Upper lobe of left lung (tissue), 6 donors: ENCODE results near the gene QRFP. TPM values are rescaled to one million over a fixed set of nuclear protein-coding genes. Genes with fewer than 3 reads are reported as not detected.
A peak's percentile ranks its signal among the peaks of the same experiment; 100 is the strongest.

ENCODE experiments used
- ATAC-seq, 2 donors: fragments of 200-7000 bp; cut with Tn5 transposase; one replicate each; pipeline ENCODE4 v1.9.1; 2022; ENCODE audit warnings: mild to moderate bottlenecking in 2 of 2, moderate library complexity in 2 of 2; ENCODE audit not compliant: low FRiP score in 2 of 2
- DNase-seq, 2 donors: peaks; one replicate each; pipeline ENCODE4 v3.0.0-alpha.2; 2019 to 2020
- H3K27ac ChIP-seq, 4 donors: fragments of 200-600 bp; sonication (generic); one replicate each; pipeline ENCODE4 v1.5.1; 2016 to 2019
- H3K27me3 ChIP-seq, 4 donors: fragments of 200-600 bp; sonication (generic); one replicate each; pipeline ENCODE4 v1.5.1; 2017 to 2019
- H3K36me3 ChIP-seq, 4 donors: fragments of 200-600 bp; sonication (generic); one replicate each; pipeline ENCODE4 v1.5.1; 2016 to 2019
- H3K4me1 ChIP-seq, 4 donors: fragments of 200-600 bp; sonication (generic); one replicate each; pipeline ENCODE4 v1.5.1; 2018 to 2019
- H3K4me3 ChIP-seq, 4 donors: fragments of 200-600 bp; sonication (generic); one replicate each; pipeline ENCODE4 v1.5.1; 2017 to 2019; ENCODE audit warnings: mild to moderate bottlenecking in 2 of 4, moderate library complexity in 1 of 4
- H3K9me3 ChIP-seq, 4 donors: fragments of 200-600 bp; sonication (generic); one replicate each; pipeline ENCODE4 v1.5.1; 2018 to 2019
- CTCF ChIP-seq, 6 experiments: fragments of 450-650 bp in 4 of 6; fragments of 200-600 bp in 2 of 6; sonication (generic) in 2 of 6; IDR thresholded peaks; one replicate each; pipeline ENCODE4 v1.5.1; 2016 to 2019; ENCODE audit warnings: antibody characterized with exemption in 6 of 6
- EP300 ChIP-seq, 4 donors: sonication (generic); formaldehyde crosslinking; IDR thresholded peaks; one replicate each; pipeline ENCODE4 v1.5.1; 2017; ENCODE audit warnings: antibody characterized with exemption in 4 of 4, control low read depth in 2 of 4
- POLR2A ChIP-seq, 4 donors: fragments of 450-650 bp; IDR thresholded peaks; one replicate each; pipeline ENCODE4 v1.5.1; 2016 to 2017; ENCODE audit warnings: antibody characterized with exemption in 4 of 4, mild to moderate bottlenecking in 2 of 4
- POLR2AphosphoS5 ChIP-seq, 2 donors: sonication (generic); formaldehyde crosslinking; IDR thresholded peaks; one replicate each; pipeline ENCODE4 v1.5.1; 2017; ENCODE audit warnings: antibody characterized with exemption in 2 of 2
- WGBS, 2 donors: methylation state at CpG; one replicate each; pipeline ENCODE4 v1.1.5; 2017 to 2018; 5-methylcytosine and 5-hydroxymethylcytosine counted together
- total RNA-seq, 6 donors: library from RNA; depleted of rRNA in 4 of 6; stranded (reverse); fragments of >200 nt in 4 of 6; gene quantifications; one replicate each; pipeline versions ENCODE4 v1.1.0 to v1.2.1, GENCODE V29; 2016 to 2021
- donor health status: DM: no; HTN: no; CAD: no; lungs with moderate emphysema.
- donor health status: DM: no; HTN: yes; CAD: no; lungs with severe emphysema.

QRFP gene
- total RNA-seq, 6 donors from 2014 or later, result not detected

- 59 to 68% methylated on average over 15 to 22 of the region's 25 CpGs for WGBS, 2 donors
- Histone ChIP-seq H3K9me3 (no peaks in the 10 kb centered on the region), H3K27me3 (peaks cover 0 to 5% (median under 1%) of the 10 kb centered on the region in 4 donors), H3K27ac (no peak overlapping the region), H3K4me1 (no peaks in the 10 kb centered on the region), H3K36me3 (no peaks in the 10 kb centered on the region), H3K4me3 (no peak overlapping the region)
- DNase-seq (peak in 1 of 2 donors; percentile 66), ATAC-seq (no peak)
- TF ChIP-seq POLR2A (IDR thresholded peaks at IDR 0.05) (no peak), CTCF (IDR thresholded peaks at IDR 0.05) (no peak)
Measured at GRCh38 chr9:130903194-130904069, 6.8 kb upstream of the QRFP start.

GRCh38 chr9:130902204-130903185 is 5.9 kb upstream of the QRFP start:
- Histone ChIP-seq H3K9me3 (no peaks in the 10 kb centered on the region), H3K4me1 (no peaks in the 10 kb centered on the region), H3K4me3 (no peak overlapping the region), H3K36me3 (no peaks in the 10 kb centered on the region), H3K27ac (no peak overlapping the region), H3K27me3 (peaks cover 0 to 5% (median 2%) of the 10 kb centered on the region in 4 donors)
- TF ChIP-seq EP300 (IDR thresholded peaks at IDR 0.05) (no peak), POLR2A (IDR thresholded peaks at IDR 0.05) (no peak), POLR2AphosphoS5 (IDR thresholded peaks at IDR 0.05) (no peak), CTCF (IDR thresholded peaks at IDR 0.05) (no peak)
- DNase-seq (peak in 1 of 2 donors; percentile 72), ATAC-seq (no peak)
- 76 to 83% methylated on average over 17 to 22 of the region's 27 CpGs for WGBS, 2 donors

GRCh38 chr9:130901498-130902203 is 5.0 kb upstream of the QRFP start:
- Histone ChIP-seq H3K27ac (no peak overlapping the region), H3K36me3 (no peaks in the 10 kb centered on the region), H3K27me3 (peaks cover 0 to 5% (median 2%) of the 10 kb centered on the region in 4 donors), H3K9me3 (no peaks in the 10 kb centered on the region), H3K4me3 (no peak overlapping the region), H3K4me1 (no peaks in the 10 kb centered on the region)
- ATAC-seq, result peak in 1 of 2 donors; percentile 2
- TF ChIP-seq POLR2AphosphoS5 (IDR thresholded peaks at IDR 0.05), result no peak
- no peak for TF ChIP-seq POLR2A (IDR thresholded peaks at IDR 0.05)
- TF ChIP-seq CTCF (IDR thresholded peaks at IDR 0.05), result no peak
- TF ChIP-seq EP300 (IDR thresholded peaks at IDR 0.05), result no peak
- peak in 1 of 2 donors; percentile 74 for DNase-seq
- WGBS, 2 donors, result 76 to 81% methylated on average over 4 to 11 of the region's 17 CpGs

GRCh38 chr9:130900701-130901497 is 4.3 kb upstream of the QRFP start:
- TF ChIP-seq CTCF (IDR thresholded peaks at IDR 0.05), result no peak
- no peak for TF ChIP-seq POLR2A (IDR thresholded peaks at IDR 0.05)
- no peak for TF ChIP-seq POLR2AphosphoS5 (IDR thresholded peaks at IDR 0.05)
- no peak for TF ChIP-seq EP300 (IDR thresholded peaks at IDR 0.05)
- H3K27me3 ChIP-seq, result peaks cover 0 to 5% (median 2%) of the 10 kb centered on the region in 4 donors
- peak in 1 of 2 donors; percentile 1 for ATAC-seq
- H3K4me3 ChIP-seq, result no peak overlapping the region
- no peaks in the 10 kb centered on the region for H3K4me1 ChIP-seq
- DNase-seq, result peak in 1 of 2 donors; percentile 59
- no peaks in the 10 kb centered on the region for H3K36me3 ChIP-seq
- H3K27ac ChIP-seq, result no peak overlapping the region
- WGBS, 2 donors, result 73 to 74% methylated on average over 10 to 17 of the region's 17 CpGs
- no peaks in the 10 kb centered on the region for H3K9me3 ChIP-seq
